Esophagus squamous epithelium (tissue), 5 donors: ENCODE measurements around the gene MTURN. TPM values are rescaled to one million over a fixed set of nuclear protein-coding genes. Genes with fewer than 3 reads are reported as not detected.

Experiments used
- DNase-seq: peaks from one replicate; lab custom pipeline; 2025; lab: John Stamatoyannopoulos, UW
- H3K27ac ChIP-seq, 4 donors: fragments of 200-600 bp; sonication (generic); one replicate each; pipeline ENCODE4 v1.5.1; 2016 to 2019; ENCODE audit warnings: mild to moderate bottlenecking in 1 of 4
- H3K27me3 ChIP-seq, 4 donors: fragments of 200-600 bp; sonication (generic); 1 replicate in 3 of 4; 2 replicates in 1 of 4; pipeline versions ENCODE4 v1.5.1 to v1.6.0; 2017 to 2021; ENCODE audit warnings: antibody characterized with exemption in 1 of 4
- H3K36me3 ChIP-seq, 3 donors: fragments of 200-600 bp; sonication (generic); one replicate each; pipeline ENCODE4 v1.5.1; 2016 to 2019
- H3K4me1 ChIP-seq, 3 donors: fragments of 200-600 bp; sonication (generic); one replicate each; pipeline ENCODE4 v1.5.1; 2017 to 2019
- H3K4me3 ChIP-seq, 4 donors: fragments of 200-600 bp; sonication (generic); 1 replicate in 3 of 4; 2 replicates in 1 of 4; pipeline ENCODE4 v1.5.1; 2016 to 2019; ENCODE audit warnings: mild to moderate bottlenecking in 2 of 4, moderate library complexity in 1 of 4
- H3K9me3 ChIP-seq, 3 donors: fragments of 200-600 bp; sonication (generic); one replicate each; pipeline ENCODE4 v1.5.1; 2016 to 2019
- CTCF ChIP-seq, 6 experiments: fragments of 450-650 bp in 4 of 6; fragments of 200-600 bp in 2 of 6; sonication (generic) in 2 of 6; IDR thresholded peaks; one replicate each; pipeline ENCODE4 v1.5.1; 2016 to 2019; ENCODE audit warnings: antibody characterized with exemption in 6 of 6, mild to moderate bottlenecking in 4 of 6, moderate library complexity in 4 of 6
- POLR2A ChIP-seq, 4 donors: fragments of 450-650 bp; IDR thresholded peaks; one replicate each; pipeline ENCODE4 v1.6.1; 2017; ENCODE audit warnings: antibody characterized with exemption in 4 of 4, mild to moderate bottlenecking in 4 of 4, moderate library complexity in 3 of 4
- WGBS, 2 donors: methylation state at CpG; one replicate each; pipeline ENCODE4 v1.1.5; 2018; 5-methylcytosine and 5-hydroxymethylcytosine counted together
- intact Hi-C: fragments of 100-400 bp; cut with DNase I; formaldehyde crosslinking; loops from one replicate; pipeline ENCODE4 v1.15.0; 2022
- total RNA-seq, 4 donors: library from RNA; depleted of rRNA; stranded (reverse); fragments of >200 nt; gene quantifications; one replicate each; pipeline ENCODE4 v1.1.0, GENCODE V29; 2016
- donor health status: DM: yes; HTN: yes; CAD: no.

MTURN gene
- total RNA-seq, 4 donors from 2014 or later, result 10.4 to 88.9 (median 18.6) TPM

GRCh38 chr7:30176463-30177109 is 41.8 kb downstream of the MTURN start:
- WGBS, 2 donors, result 68 to 77% methylated on average over 3 to 5 of the region's 6 CpGs
- TF ChIP-seq POLR2A (IDR thresholded peaks at IDR 0.05) (no peak), CTCF (IDR thresholded peaks at IDR 0.05) (no peak)
- Histone ChIP-seq H3K27ac (peak overlapping the region in 1 of 4 donors; percentile 46), H3K27me3 (no peaks in the 10 kb centered on the region), H3K4me3 (no peak overlapping the region), H3K9me3 (no peaks in the 10 kb centered on the region), H3K36me3 (no peaks in the 10 kb centered on the region), H3K4me1 (peaks cover 6 to 75% (median 38%) of the 10 kb centered on the region in 3 donors)
- intact Hi-C loops, result no loop called here
- no peak for DNase-seq

- intact Hi-C loops, result no loop called here
- Histone ChIP-seq H3K9me3 (no peaks in the 10 kb centered on the region), H3K27me3 (no peaks in the 10 kb centered on the region), H3K4me3 (no peak overlapping the region), H3K36me3 (no peaks in the 10 kb centered on the region), H3K4me1 (peaks cover 1 to 73% (median 32%) of the 10 kb centered on the region in 3 donors), H3K27ac (peak overlapping the region in 1 of 4 donors; percentile 46)
- WGBS, 2 donors, result 95 to 96% methylated on average over 4 of the region's 5 CpGs
- no peak for DNase-seq
- TF ChIP-seq POLR2A (IDR thresholded peaks at IDR 0.05) (no peak), CTCF (IDR thresholded peaks at IDR 0.05) (no peak)
Observed at GRCh38 chr7:30177186-30177585, 42.4 kb downstream of the MTURN start.

GRCh38 chr7:30177965-30178364 is 43.2 kb downstream of the MTURN start:
- H3K4me1 ChIP-seq, result peaks cover 0 to 69% (median 24%) of the 10 kb centered on the region in 3 donors
- DNase-seq, result no peak

GRCh38 chr7:30178748-30179436 is 44.1 kb downstream of the MTURN start:
- TF ChIP-seq CTCF (IDR thresholded peaks at IDR 0.05) (no peak), POLR2A (IDR thresholded peaks at IDR 0.05) (no peak)
- H3K36me3 ChIP-seq, result no peaks in the 10 kb centered on the region
- no peaks in the 10 kb centered on the region for H3K9me3 ChIP-seq
- peak overlapping the region in 1 of 4 donors; percentile 10 for H3K27ac ChIP-seq
- 23 to 55% methylated on average over 3 of the region's 3 CpGs for WGBS, 2 donors
- DNase-seq, result no peak
- H3K4me3 ChIP-seq, result no peak overlapping the region
- intact Hi-C loops, result no loop called here
- H3K4me1 ChIP-seq, result peaks cover 0 to 63% (median 15%) of the 10 kb centered on the region in 3 donors
- no peaks in the 10 kb centered on the region for H3K27me3 ChIP-seq

More at GRCh38 chr7:30177965-30178364, 43.2 kb downstream of the MTURN start:
- no peak overlapping the region for H3K4me3 ChIP-seq
- WGBS, 2 donors, result 33 to 44% methylated on average over 3 of the region's 3 CpGs
- H3K27ac ChIP-seq, result no peak overlapping the region
- H3K9me3 ChIP-seq, result no peaks in the 10 kb centered on the region
- H3K27me3 ChIP-seq, result no peaks in the 10 kb centered on the region
- H3K36me3 ChIP-seq, result no peaks in the 10 kb centered on the region
- no peak for TF ChIP-seq POLR2A (IDR thresholded peaks at IDR 0.05)
- no peak for TF ChIP-seq CTCF (IDR thresholded peaks at IDR 0.05)
- intact Hi-C loops, result no loop called here

GRCh38 chr7:30180718-30181117 is 45.9 kb downstream of the MTURN start:
- Histone ChIP-seq H3K9me3 (no peaks in the 10 kb centered on the region), H3K4me3 (no peak overlapping the region), H3K27ac (no peak overlapping the region), H3K27me3 (no peaks in the 10 kb centered on the region), H3K36me3 (no peaks in the 10 kb centered on the region), H3K4me1 (peaks cover 0 to 47% (median 11%) of the 10 kb centered on the region in 3 donors)
- TF ChIP-seq CTCF (IDR thresholded peaks at IDR 0.05) (no peak), POLR2A (IDR thresholded peaks at IDR 0.05) (no peak)
- no peak for DNase-seq
- 50 to 54% methylated on average over 2 of the region's 2 CpGs for WGBS, 2 donors
- intact Hi-C loops, result no loop called here
